ENCODE measurements around the gene AFP. TPM values are rescaled to one million over a fixed set of nuclear protein-coding genes. Genes with fewer than 3 reads are reported as not detected.

AFP gene
- total RNA-seq, 1 donor from 2014 or later = 166 TPM

DNA sequence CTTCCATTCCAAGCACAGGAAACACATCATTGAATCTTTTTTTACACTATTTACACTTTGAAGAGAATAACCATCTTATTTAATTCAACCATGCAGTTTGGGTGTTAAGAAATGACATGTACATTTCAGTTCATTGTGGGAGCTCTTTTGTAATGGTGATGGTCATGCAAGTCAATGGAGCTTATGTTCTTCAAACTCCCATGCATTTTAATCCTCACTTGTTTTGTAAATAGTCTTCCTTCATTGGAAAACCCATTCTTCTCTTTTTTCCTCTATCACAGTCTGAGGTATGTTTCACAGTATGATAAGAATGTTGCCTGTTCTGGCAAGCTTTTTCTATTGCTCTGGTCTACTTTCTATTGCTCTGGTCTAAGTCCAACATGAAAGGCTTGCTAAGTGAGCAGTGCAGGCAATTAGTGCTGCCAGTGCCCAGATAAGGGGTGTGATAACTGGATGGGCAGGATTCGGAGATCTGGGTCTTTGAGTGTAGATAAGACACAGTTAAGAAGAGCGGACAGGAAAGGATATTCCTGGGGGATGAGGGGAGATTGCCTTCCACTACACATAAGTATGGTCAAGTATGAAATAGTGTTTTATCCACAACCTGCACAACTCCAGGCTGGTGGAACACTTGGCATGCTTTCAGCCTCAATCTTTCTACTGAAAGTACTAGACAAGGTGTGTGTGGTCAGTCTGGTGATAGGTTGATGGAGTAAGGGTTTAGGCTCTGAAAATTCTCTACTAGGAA is 17.1 kb downstream of the AFP start:
- no peak overlapping the region for H3K27ac Mint-ChIP-seq
- no peak for DNase-seq (ENCODE audit: low spot score, unreplicated experiment)
- H3K4me1 Mint-ChIP-seq (ENCODE audit: low read depth) = peaks cover 27% of the 10 kb centered on the region
- H3K9me3 Mint-ChIP-seq (ENCODE audit: low read depth) = peaks cover 9% of the 10 kb centered on the region
- TF ChIP-seq, protein P1, sequence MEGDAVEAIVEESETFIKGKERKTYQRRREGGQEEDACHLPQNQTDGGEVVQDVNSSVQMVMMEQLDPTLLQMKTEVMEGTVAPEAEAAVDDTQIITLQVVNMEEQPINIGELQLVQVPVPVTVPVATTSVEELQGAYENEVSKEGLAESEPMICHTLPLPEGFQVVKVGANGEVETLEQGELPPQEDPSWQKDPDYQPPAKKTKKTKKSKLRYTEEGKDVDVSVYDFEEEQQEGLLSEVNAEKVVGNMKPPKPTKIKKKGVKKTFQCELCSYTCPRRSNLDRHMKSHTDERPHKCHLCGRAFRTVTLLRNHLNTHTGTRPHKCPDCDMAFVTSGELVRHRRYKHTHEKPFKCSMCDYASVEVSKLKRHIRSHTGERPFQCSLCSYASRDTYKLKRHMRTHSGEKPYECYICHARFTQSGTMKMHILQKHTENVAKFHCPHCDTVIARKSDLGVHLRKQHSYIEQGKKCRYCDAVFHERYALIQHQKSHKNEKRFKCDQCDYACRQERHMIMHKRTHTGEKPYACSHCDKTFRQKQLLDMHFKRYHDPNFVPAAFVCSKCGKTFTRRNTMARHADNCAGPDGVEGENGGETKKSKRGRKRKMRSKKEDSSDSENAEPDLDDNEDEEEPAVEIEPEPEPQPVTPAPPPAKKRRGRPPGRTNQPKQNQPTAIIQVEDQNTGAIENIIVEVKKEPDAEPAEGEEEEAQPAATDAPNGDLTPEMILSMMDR (IDR thresholded peaks at IDR 0.05; ENCODE audit: unreplicated experiment) = no peak
- H3K4me3 Mint-ChIP-seq (ENCODE audit: low read depth) = no peak overlapping the region
- peaks cover 3% of the 10 kb centered on the region for H3K36me3 Mint-ChIP-seq (ENCODE audit: insufficient read depth)
- no peaks in the 10 kb centered on the region for H3K27me3 Mint-ChIP-seq

- Mint-ChIP-seq H3K4me1 (ENCODE audit: low read depth) (peaks cover 27% of the 10 kb centered on the region), H3K27me3 (no peaks in the 10 kb centered on the region), H3K4me3 (ENCODE audit: low read depth) (no peak overlapping the region), H3K9me3 (ENCODE audit: low read depth) (peaks cover 13% of the 10 kb centered on the region), H3K27ac (no peak overlapping the region), H3K36me3 (ENCODE audit: insufficient read depth) (peaks cover 3% of the 10 kb centered on the region)
- DNase-seq (ENCODE audit: low spot score, unreplicated experiment) = no peak
- TF ChIP-seq, protein P1 (IDR thresholded peaks at IDR 0.05; ENCODE audit: unreplicated experiment) = no peak
These were observed 17.6 kb downstream of the AFP start for GRCh38 chr4:73453701-73454005.

DNA sequence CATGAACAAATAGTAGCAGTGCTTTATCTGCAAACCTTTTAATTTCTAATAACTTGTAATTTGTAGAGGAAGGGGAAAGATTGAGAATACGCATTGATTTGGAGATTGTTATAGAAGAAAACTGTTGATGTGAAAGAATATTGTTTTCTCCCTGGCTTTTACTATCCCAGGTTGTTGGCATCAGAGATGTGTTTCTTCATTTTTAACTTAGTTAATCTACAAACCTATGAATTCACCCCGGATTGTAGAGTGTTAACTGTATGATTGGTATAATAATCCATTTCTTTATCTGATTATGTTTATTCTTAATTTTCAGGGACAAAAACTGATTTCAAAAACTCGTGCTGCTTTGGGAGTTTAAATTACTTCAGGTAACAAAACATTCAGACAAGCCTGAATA is 18.9 kb downstream of the AFP start:
- peaks cover 23% of the 10 kb centered on the region for H3K4me1 Mint-ChIP-seq (ENCODE audit: low read depth)
- TF ChIP-seq, protein P1 (IDR thresholded peaks at IDR 0.05; ENCODE audit: unreplicated experiment) = no peak
- peaks cover 3% of the 10 kb centered on the region for H3K36me3 Mint-ChIP-seq (ENCODE audit: insufficient read depth)

DNA sequence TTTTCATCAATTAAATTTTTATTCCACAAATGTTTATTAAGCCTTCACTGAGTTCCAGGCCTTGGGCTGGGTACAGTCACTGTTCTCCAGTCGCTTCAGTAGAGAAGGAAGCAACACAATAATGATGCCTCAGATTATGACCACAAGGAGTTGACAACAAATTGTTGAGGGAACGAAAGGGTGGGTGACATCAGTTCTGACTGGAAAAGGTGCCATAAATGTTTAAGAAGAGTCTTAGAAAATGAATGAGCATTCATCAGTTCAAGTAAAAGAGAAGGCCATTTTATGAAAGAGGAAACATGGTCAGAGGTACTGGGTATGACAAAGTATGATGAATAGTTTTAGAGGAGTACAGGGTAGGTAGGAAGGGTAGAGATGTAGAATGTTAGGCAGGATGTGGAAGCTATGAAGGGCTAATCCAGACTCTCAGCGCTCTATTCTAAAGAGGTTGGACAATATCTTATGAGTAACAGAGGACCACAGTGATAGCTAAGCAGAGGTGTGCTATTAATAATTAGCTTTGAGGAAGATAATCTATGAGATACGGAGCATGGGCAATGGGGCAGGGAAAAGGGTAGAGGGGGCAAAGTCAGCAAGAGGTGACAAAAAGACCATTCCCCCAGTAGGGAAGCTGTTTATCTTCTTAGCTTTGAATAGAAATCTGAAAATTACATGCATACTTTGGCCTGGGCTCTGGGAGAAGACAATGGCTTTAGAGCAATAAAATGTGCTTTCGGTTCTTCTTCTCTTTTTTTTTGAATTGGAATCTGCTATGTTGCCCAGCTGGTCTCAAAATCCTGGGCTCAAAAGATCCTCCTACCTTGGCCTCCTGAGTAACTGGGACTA is 20.4 kb downstream of the AFP start:
- H3K27me3 Mint-ChIP-seq = no peaks in the 10 kb centered on the region
- H3K4me1 Mint-ChIP-seq (ENCODE audit: low read depth) = peaks cover 15% of the 10 kb centered on the region

More for the DNA sequence above, 18.9 kb downstream of the AFP start:
- H3K27me3 Mint-ChIP-seq = no peaks in the 10 kb centered on the region
- peaks cover 17% of the 10 kb centered on the region for H3K9me3 Mint-ChIP-seq (ENCODE audit: low read depth)
- no peak overlapping the region for H3K27ac Mint-ChIP-seq
- no peak for DNase-seq (ENCODE audit: low spot score, unreplicated experiment)
- H3K4me3 Mint-ChIP-seq (ENCODE audit: low read depth) = no peak overlapping the region

More for the DNA sequence above, 20.4 kb downstream of the AFP start:
- Mint-ChIP-seq H3K27ac (no peak overlapping the region), H3K9me3 (ENCODE audit: low read depth) (peaks cover 20% of the 10 kb centered on the region), H3K4me3 (ENCODE audit: low read depth) (no peak overlapping the region), H3K36me3 (ENCODE audit: insufficient read depth) (peaks cover 3% of the 10 kb centered on the region)
- TF ChIP-seq, protein P1 (IDR thresholded peaks at IDR 0.05; ENCODE audit: unreplicated experiment) = no peak
- DNase-seq (ENCODE audit: low spot score, unreplicated experiment) = no peak

All from progenitor cell of endocrine pancreas (in vitro differentiated cells).